GM21737 (cell line): ENCODE data around the gene FLRT1.

Experiments
- ATAC-seq: cut with Tn5 transposase; IDR thresholded peaks from one replicate; pipeline ENCODE4 v1.9.1; 2021; ENCODE audit warnings: mild to moderate bottlenecking, moderate library complexity; ENCODE audit not compliant: unreplicated experiment

The FLRT1 gene

DNA sequence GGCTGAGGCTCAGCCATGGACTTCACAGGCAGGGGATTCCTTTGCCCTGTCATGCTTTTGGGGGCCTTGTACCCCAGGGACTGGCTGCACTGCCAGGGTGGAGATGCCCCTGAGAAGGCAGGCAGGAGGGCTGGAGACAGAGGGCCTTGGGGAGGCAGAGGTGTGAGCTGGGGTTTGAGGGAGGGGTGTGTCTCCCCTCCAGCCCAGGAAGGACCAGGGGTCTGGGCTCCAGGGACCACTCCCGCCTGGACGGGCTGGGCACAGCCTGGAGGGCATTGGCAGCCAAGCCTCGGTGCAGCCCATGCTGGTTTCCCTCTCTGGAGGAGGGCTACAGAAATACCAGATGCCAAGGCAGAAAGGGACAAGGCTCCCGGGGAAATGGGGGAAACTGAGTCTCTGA lies 30.0 kb upstream of the FLRT1 start:
- ATAC-seq: no peak

GRCh38 chr11:64006398-64006797 lies 29.3 kb upstream of the FLRT1 start:
- no peak for ATAC-seq

GRCh38 chr11:64007160-64007628 lies 28.5 kb upstream of the FLRT1 start:
- no peak for ATAC-seq

DNA sequence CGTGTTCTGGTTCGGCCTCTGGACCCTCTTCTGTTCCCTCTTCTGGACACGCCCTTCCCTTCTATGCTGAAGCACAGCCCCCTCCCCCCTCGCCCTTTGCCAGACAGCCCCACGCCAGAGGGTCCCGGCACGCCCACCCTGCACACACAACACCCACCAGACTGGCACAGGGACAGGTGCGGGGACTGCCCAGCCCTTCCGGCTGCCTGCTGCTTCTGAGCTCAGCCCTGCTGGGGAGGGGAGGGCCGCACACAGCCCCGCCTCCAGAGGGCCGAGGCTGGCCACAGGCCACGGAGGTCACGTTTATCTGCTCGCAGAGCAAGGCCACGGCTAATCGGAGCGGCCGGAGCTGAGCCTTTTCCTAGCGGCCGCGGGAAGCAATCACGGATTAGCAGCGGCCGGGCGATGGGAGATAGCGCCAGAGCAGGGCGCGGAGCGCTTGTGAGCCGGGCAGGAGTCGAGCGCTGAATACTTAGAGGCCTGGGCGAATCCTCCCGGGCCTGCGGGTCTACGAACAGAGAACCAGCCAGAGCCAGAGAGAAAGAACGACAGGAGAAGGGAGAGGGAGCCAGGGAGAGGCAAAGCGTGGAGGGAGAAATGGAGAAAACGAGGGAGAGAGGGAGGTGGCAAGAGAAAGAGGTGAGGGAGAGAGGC lies 28.0 kb upstream of the FLRT1 start:
- ATAC-seq: no peak

DNA sequence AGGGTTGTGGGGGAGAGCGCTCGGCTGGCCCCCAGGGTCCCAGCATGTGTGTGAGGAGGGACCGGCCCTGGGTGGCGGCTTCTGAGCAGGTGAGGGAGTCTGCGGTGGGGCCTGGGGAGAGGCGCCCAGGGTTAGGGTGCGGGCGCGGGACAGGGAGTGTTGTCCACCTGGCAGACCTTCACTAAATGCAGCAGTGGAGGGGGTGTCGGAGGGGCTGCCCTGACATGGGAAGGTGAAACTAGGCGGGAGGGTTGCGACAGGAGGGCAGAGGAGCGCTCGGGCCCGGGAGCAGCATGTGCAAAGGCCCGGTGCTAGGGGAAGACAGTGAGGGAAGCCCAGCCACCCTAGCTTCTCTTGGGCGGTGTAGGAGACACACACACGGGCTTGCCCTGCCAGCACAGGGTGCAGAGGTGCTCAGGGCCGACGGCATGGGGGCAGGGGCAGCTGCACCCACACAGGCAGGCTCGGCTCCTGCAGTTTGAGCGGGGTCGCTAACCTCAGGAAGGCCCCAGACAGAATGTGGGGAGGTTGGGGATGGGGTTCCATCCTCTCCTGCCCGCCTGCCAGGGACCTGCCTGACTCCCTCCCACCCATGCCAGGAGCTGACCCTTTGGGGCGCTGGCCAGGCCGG lies 27.3 kb upstream of the FLRT1 start:
- no peak for ATAC-seq

GRCh38 chr11:64008914-64009633 lies 26.7 kb upstream of the FLRT1 start:
- ATAC-seq: no peak

GRCh38 chr11:64009710-64010109 lies 26.0 kb upstream of the FLRT1 start:
- no peak for ATAC-seq

- no peak for ATAC-seq
Observed at GRCh38 chr11:64010783-64011182, 24.9 kb upstream of the FLRT1 start.

GRCh38 chr11:64011371-64011770 lies 24.4 kb upstream of the FLRT1 start:
- no peak for ATAC-seq

- ATAC-seq: no peak
Observed at GRCh38 chr11:64013141-64013896, 22.4 kb upstream of the FLRT1 start.

- no peak for ATAC-seq
Observed at GRCh38 chr11:64014356-64014755, 21.4 kb upstream of the FLRT1 start.

DNA sequence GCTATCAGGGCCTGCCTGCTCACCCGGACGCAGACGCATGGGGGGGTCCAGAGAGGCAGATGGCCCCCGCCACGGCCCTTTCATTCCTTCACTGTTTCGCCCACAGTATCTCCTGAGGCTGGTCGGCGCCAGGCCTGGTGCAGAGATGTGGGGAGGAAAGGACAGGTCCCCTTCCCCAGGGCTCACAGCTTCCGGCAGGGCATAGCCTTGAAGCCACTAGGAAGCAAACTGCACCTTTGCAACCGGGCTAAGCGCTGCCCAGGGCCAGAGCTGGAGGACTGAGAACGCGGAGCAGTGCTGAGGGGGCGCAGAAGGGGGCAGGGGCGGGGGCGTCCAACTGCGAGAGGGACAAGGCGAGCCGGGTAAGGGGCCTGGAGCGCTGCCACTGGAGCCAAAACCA lies 20.2 kb upstream of the FLRT1 start:
- ATAC-seq: no peak

DNA sequence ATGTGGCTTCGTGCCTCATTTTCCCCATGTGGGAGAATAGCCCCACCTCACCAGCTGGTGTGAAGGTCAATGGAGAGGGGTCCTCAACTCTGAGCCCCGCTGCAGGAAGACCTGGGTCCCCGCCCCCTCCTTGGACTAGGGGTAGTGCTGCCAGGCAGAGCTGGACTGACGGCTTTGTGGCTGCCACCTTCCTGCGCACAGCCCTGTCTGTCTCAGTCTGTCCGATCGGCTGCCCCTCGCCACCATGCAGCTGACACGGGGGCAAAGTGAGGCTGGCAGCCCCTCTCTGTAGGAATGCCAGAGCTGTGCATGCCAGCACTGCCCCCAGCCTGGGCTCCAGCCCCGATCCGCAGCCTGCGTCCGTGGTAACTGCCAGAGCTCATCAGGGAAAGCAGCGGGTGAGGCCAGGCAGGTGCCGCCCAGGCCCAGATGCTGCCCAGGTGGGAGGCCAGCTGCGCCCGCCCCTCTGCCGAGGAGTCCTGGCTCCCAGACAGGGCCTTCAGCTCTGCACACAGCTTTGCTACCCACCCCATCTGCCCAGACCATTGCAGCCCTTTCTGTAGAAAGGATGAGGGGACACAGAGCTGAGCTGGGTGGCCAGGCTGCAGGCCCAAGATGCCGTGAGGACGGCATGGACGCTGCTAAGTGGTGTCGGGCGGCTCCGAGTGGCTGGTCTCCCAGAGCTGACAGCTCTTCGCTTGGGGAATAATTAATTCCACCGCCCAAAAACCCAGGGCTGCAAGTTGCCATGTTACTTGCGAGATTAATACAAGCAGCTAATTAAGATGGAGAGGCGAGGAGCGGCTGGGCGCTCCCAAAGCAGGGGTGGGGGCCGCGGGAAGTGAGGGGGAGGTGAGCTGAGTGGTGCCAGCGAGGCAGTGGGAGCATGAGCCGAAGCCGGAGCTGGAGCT lies 19.5 kb upstream of the FLRT1 start:
- ATAC-seq: no peak

GRCh38 chr11:64017945-64018224 lies 17.8 kb upstream of the FLRT1 start:
- no peak for ATAC-seq

GRCh38 chr11:64018310-64018709 lies 17.4 kb upstream of the FLRT1 start:
- no peak for ATAC-seq

GRCh38 chr11:64019106-64020037 lies 16.4 kb upstream of the FLRT1 start:
- no peak for ATAC-seq

DNA sequence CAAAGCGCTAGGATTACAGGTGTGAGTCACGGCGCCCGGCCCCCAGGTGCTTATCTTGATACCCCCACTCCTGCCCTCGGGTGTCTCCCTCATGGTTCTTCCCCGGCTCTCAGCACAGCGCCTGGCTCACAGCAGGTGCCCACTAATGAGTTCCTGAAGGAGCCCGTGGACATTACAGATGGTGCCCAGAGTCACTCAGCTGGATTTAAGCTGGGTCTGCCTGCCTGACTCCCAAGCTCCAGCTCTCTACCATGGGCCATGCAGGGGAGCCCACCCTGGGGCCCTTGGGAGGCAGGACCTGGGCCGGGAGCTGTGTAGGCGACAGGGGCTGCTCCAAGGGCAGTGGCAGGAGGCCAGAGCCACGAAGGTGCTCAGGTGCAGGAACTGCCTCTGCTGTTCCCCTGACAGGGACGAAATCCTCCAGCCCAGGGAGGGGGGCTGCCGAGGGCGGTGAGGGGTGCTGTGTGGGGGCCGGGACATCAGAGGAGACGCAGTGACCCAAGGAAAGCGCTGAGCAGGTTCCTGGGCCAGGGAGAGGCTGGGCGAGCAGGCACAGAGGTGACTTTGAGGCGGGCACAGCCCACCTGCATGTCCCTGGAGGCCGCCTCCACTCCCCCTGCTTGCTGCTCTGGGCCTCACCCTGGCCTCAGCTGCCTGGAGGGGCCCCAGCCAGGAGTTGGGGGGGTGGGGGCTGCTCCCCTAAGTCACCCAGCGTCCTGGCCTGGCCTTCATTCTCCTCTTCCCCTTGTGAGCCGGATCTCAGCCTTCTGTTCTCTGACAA lies 14.6 kb upstream of the FLRT1 start:
- no peak for ATAC-seq

DNA sequence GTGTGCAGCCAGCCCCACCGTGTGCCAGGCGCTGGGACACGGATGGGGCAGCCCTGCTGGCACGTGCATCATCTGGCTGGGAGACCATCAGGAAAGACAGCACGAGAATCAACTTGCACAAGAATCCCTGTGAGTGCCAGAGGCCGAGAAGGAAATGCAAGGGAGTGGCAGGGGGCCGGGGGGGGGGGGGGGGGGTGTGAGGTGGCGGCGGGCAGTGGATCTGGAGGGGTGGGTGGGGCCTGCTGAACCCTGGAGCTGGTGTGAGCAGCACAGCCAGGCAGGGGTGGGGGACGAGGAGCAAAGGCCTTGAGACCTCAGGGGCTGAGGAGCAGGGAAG lies 14.0 kb upstream of the FLRT1 start:
- ATAC-seq: no peak
